ENCODE data around the gene NUDT3. TPM values are rescaled to one million over a fixed set of nuclear protein-coding genes. Genes with fewer than 3 reads are reported as not detected.

NUDT3 gene
- total RNA-seq, 2 donors from 2014 or later = 11.1 to 13.7 TPM

DNA sequence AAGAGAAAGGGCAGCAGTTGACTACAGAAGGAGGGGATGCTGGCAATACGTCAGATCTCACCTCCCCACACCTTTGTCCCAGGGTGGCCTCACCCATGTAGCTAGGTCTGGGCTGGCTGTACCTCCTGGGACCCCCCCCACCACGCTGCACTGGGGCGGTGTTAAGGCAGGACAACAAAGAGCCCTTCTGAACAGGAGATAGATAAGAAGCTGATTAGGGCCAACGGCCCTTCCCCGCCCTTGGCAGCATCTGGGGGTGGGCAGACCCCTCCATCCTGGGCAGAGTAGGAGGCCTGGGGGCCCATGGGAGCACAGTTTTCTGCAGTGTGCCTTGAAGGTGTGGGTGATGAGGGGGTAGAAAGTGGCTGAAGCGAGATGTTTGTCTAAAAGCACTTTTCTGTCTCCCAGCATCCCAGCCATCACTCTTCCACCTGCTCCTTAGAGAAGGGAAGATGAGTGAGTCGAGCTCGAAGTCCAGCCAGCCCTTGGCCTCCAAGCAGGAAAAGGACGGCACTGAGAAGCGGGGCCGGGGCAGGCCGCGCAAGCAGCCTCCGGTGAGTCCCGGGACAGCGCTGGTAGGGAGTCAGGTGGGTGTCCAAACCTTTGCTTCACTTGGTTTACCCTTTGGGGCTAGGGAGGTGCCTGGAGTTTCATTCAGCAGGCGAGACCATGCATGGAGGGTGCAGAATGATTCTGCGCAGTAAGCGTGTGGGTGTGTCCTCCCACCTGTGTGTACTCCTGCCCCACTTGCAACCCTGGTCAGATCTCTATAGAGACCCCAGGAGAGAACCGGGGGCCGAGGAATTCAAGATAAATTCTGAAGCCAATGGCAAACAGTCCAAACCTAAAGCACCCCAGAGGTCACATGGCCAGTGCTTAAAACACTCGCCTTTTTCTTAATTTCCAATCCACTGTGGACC lies 151.9 kb downstream of the NUDT3 start:
- Mint-ChIP-seq H3K9me3 (no peaks in the 10 kb centered on the region), H3K27ac (peak overlapping the region; percentile 82), H3K27me3 (ENCODE audit: low read depth) (no peaks in the 10 kb centered on the region), H3K36me3 (ENCODE audit: insufficient read depth in 2 of 2) (peaks cover 0 to 23% of the 10 kb centered on the region in 2 donors), H3K4me3 (peak overlapping the region; percentile 61 to 91), H3K4me1 (ENCODE audit: low read depth) (peaks cover 81% of the 10 kb centered on the region)
- ATAC-seq (replicated peaks in 1 of 2) (no peak), DNase-seq (no peak)

DNA sequence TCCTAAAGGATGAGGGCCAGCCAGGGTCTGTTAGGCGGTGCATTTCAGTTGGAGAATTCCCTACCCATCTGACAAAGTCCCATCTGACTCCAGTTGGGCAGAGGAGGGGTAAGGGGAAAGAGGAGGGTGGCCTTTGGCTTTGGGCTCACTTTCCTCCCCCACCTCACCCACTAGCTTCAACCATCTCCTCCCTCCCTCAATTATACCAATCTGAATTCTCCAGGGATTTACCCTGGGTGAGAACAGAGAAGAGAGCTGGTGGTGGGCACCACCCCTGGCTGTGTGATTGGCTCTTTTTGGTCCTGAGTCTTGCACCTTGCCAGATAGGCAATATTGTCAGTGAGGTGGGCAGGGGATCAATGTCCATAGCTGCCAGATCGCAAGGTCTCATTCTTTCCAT lies 152.6 kb downstream of the NUDT3 start:
- peak overlapping the region; percentile 86 to 91 for H3K4me3 Mint-ChIP-seq
- no peaks in the 10 kb centered on the region for H3K27me3 Mint-ChIP-seq (ENCODE audit: low read depth)
- no peaks in the 10 kb centered on the region for H3K9me3 Mint-ChIP-seq
- DNase-seq = no peak
- H3K36me3 Mint-ChIP-seq (ENCODE audit: insufficient read depth in 2 of 2) = peaks cover 0 to 23% of the 10 kb centered on the region in 2 donors
- H3K4me1 Mint-ChIP-seq (ENCODE audit: low read depth) = peaks cover 74% of the 10 kb centered on the region
- H3K27ac Mint-ChIP-seq = peak overlapping the region; percentile 83
- ATAC-seq (replicated peaks in 1 of 2) = no peak

DNA sequence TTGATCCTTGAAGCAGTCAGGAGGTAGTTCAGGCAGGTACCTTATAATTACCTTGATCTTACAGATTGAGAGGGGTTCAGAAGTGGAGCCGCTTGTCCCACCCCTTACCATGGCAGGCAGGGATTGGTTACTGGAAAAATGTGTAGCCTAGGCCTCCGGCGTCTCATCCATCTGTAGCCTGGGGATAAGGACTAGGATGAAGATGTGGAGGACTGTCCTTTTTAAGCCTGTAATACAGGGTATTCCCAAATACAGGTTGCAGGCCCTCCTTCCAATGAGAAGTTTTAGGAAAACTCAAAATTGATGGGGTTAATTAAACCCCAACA lies 153.0 kb downstream of the NUDT3 start:
- H3K4me1 Mint-ChIP-seq (ENCODE audit: low read depth) = peaks cover 71% of the 10 kb centered on the region
- DNase-seq (no peak), ATAC-seq (replicated peaks in 1 of 2) (no peak)
- no peaks in the 10 kb centered on the region for H3K9me3 Mint-ChIP-seq
- H3K27ac Mint-ChIP-seq = peak overlapping the region; percentile 83
- no peaks in the 10 kb centered on the region for H3K27me3 Mint-ChIP-seq (ENCODE audit: low read depth)
- H3K4me3 Mint-ChIP-seq = peak overlapping the region; percentile 86 to 91
- H3K36me3 Mint-ChIP-seq (ENCODE audit: insufficient read depth in 2 of 2) = peaks cover 0 to 23% of the 10 kb centered on the region in 2 donors

DNA sequence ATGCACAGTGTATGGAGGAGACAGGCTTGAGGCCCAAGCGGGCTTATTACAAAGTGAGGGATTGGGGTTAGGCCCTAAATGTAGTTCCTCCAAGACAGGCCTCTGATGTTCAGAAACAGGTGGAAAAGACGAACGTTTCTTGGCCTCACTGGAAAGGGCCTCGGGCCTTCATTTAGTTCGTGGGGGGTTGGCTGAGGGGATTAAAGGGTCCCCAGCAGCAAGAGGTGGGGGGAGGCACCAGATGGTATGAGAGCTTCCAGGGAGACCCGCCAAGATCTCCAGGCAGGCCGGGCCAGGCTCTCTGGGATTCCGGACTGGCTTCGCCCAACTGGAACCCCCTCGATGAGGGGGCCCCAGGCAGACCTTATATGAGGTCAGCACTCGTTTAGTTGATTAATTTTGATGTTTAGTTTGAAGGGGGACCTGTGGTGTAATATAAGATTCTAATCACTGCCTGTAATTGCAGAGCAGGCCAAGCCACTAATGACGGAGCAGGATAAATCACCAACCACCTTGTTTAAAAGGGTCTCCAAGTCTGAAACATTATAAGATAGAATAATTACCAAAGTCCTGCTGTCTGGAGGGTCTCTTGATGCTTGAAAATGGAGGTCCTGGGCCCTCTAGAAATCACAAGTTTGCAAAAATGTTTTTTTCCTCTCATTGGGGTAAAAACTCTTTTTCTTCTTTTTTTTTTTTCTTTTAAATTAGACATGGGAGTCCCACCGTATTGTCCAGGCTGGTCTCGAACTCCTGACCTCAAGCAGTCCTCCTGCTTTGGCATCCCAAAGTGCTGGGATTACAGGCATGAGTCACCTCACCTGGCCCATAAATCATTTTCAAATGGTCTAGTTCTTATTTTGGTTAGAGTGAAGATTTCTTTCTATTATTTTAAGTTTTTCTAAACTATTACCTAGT lies 153.6 kb downstream of the NUDT3 start:
- peaks cover 0 to 23% of the 10 kb centered on the region in 2 donors for H3K36me3 Mint-ChIP-seq (ENCODE audit: insufficient read depth in 2 of 2)
- no peak for DNase-seq
- H3K27me3 Mint-ChIP-seq (ENCODE audit: low read depth) = no peaks in the 10 kb centered on the region
- no peak for ATAC-seq (replicated peaks in 1 of 2)
- peak overlapping the region; percentile 86 to 91 for H3K4me3 Mint-ChIP-seq
- peak overlapping the region; percentile 83 for H3K27ac Mint-ChIP-seq
- no peaks in the 10 kb centered on the region for H3K9me3 Mint-ChIP-seq
- H3K4me1 Mint-ChIP-seq (ENCODE audit: low read depth) = peaks cover 72% of the 10 kb centered on the region

DNA sequence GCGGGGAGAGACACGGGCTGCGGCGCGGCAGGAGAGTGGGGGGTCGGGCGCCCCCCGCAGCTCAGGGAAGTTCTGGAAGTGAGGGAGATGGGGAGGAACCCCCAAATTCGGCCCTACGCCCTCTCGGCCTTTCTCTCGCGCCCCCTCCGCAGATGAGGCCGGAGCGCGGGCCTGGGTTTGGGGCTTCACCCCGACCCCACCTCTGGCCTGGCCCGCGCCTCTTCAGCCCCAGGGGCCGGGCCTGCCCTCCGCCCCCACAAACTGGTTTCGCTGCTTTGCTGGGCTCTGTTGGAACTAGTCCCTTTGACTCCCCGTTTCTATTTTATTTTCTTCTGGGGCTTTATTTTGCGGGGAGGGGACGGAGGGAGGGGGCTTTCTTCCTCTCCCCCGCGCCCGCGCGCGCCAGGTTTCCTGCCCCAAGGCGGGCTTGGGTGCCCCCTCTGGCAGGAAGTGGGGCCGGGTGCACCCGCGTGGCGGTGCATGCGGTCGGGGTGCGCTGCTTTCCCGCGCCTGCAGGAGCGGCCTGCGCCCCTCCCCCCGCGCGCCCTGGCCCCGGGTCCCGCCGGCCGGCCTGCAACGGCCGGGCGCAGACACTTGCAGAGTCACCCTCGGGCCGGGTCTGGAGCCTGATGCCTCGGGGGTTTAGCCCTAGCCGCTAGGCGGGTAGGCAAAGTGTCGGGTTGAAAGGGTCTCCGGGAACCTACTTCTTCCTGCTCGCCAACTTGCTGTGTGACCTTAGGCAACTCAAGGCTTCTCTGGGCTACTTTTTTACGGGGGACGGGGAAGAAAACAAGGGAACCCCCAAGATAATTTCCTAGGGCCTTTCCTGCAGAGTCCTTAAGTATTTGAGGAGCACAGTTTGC lies 154.5 kb downstream of the NUDT3 start:
- Mint-ChIP-seq H3K36me3 (ENCODE audit: insufficient read depth in 2 of 2) (peaks cover 0 to 19% of the 10 kb centered on the region in 2 donors), H3K4me1 (ENCODE audit: low read depth) (peaks cover 64% of the 10 kb centered on the region), H3K27ac (peak overlapping the region; percentile 96), H3K4me3 (peak overlapping the region; percentile 91 to 93), H3K9me3 (no peaks in the 10 kb centered on the region), H3K27me3 (ENCODE audit: low read depth) (no peaks in the 10 kb centered on the region)
- peak; percentile 83 to 85 for DNase-seq
- ATAC-seq (replicated peaks in 1 of 2) = peak; percentile 26 to 28

DNA sequence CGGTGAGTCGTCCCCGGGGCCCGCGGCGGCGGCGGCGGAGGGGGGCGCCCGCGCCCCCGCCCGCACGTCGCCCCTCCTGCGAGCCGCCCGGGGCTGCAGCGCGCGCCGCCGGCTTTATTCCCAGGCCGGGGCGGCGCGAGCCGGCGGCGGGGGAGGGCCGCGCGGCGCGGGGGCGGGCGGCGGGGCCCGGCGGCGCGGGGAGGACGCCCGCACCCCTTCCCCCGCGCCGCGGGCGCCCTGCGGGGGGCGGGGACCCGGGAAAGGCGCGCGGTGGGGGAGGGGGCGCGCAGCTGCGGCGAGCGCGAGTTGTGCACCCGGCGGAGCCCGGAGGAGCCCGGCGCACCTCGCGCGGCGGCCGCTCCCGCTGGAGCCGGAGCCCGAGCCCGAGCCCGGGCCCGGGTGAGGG lies 155.2 kb downstream of the NUDT3 start:
- H3K36me3 Mint-ChIP-seq (ENCODE audit: insufficient read depth in 2 of 2) = peaks cover 0 to 14% of the 10 kb centered on the region in 2 donors
- peaks cover 57% of the 10 kb centered on the region for H3K4me1 Mint-ChIP-seq (ENCODE audit: low read depth)
- no peaks in the 10 kb centered on the region for H3K9me3 Mint-ChIP-seq
- H3K4me3 Mint-ChIP-seq = peak overlapping the region in 1 of 2 donors; percentile 90
- H3K27ac Mint-ChIP-seq = no peak overlapping the region
- ATAC-seq (replicated peaks in 1 of 2) = peak; percentile 5 to 6
- peak in 1 of 2 donors; percentile 37 for DNase-seq
- H3K27me3 Mint-ChIP-seq (ENCODE audit: low read depth) = no peaks in the 10 kb centered on the region

DNA sequence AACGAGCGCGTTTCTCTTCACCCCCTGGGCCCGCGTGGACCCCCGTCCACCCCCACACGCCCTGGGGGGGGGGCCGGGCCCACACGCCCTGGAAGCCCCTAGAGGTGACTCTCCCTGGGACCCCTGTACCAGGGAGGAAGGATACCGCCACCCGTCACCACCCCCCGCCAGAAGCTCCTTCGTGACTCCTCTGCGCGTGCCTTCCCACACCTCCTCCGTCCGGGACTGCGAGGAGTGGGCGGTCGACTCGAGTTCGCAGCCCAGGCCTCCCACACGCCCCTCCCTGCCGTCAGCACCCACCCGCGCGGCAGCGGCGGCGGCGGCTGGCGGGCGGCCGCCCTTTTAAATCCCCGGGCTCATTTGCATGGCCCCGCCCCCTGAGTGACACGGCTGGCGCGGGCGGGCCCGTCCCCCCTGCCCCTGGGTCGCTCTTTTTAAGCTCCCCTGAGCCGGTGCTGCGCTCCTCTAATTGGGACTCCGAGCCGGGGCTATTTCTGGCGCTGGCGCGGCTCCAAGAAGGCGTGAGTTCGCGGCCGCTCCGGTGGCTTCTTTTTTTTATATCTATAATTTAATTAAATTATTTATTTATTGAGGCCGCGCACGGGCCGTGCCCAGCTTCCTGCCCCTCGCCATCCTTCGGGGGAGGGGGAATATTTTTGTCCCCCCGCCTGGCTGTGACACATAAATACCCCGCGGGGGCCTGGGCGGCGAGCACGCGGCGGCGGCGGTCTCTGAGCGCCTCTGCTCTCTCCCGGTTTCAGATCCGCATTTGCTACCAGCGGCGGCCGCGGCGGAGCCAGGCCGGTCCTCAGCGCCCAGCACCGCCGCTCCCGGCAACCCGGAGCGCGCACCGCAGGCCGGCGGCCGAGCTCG lies 155.8 kb downstream of the NUDT3 start, which contains the start of gene HMGA1:
Gene HMGA1 (plus strand): TSS at position 431 of the 873 bp plus-strand sequence. CDS start 3,908 bp downstream, outside the sequence.
- Mint-ChIP-seq H3K27me3 (ENCODE audit: low read depth) (no peaks in the 10 kb centered on the region), H3K36me3 (ENCODE audit: insufficient read depth in 2 of 2) (peaks cover 0 to 11% of the 10 kb centered on the region in 2 donors), H3K27ac (peak within 1 kb of the TSS; percentile 91), H3K4me3 (peak within 1 kb of the TSS; percentile 91 to 96), H3K9me3 (no peaks in the 10 kb centered on the region), H3K4me1 (ENCODE audit: low read depth) (peaks cover 51% of the 10 kb centered on the region)
- DNase-seq (peak; percentile 90 to 91), ATAC-seq (replicated peaks in 1 of 2) (peak; percentile 75 to 77)

DNA sequence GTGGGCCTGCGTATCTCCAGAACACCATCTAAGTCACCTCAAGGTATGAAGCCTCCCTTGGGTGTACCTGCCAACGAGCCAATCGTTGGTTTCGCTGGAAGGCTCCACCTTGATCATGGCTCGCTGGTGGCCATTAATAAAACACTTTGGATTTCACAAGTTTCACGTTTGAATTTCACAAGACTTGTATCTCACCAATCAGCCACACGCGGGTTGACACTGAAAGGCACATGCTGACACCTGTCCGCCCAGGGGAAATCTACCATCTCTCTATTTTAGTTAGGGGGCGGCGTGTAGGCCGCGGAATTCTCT lies 156.4 kb downstream of the NUDT3 start:
- peak in 1 of 2 donors; percentile 42 for DNase-seq
- H3K9me3 Mint-ChIP-seq = no peaks in the 10 kb centered on the region
- peaks cover 0 to 10% of the 10 kb centered on the region in 2 donors for H3K36me3 Mint-ChIP-seq (ENCODE audit: insufficient read depth in 2 of 2)

DNA sequence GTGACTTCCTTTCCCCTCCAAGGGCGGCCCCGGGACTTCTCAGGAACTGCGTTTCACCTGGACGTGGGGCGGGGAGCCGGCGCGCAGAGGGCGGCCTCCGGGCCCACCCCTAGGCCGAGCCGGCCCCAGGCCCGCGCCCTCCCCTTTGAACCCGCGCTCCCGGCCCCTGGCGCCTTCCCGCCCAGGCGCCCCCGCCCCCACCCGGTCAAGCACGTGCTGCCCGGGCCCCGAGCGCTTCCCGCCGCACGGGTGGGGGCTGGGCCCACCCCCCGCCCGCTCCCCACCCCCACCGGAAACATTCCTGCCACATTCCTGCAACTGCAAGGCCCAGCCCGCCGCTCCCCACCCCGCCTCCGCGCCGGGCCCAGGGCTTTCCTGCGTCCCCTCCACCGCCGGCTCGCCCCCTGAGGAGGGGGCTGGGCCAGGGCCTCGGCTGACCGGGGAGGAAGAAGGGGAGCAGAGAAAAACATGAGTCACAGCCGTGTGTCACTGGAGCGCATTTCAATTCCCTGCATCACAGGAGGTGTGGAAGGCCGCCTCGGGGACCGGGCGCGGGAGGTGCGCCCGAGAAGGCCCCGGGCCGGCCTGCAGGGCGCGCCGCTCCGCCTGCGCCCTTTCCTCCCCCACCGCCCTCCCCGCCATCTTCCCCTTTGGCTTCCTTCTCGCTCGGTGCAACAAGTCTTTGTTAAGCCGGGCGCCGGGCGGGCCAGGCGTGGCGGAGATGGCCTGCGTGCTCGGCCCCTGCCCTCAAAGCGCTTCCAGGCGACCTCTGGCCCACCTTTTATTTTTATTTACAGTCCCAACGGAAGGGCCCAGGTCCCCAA lies 156.9 kb downstream of the NUDT3 start:
- Mint-ChIP-seq H3K4me1 (ENCODE audit: low read depth) (peaks cover 42% of the 10 kb centered on the region), H3K27me3 (ENCODE audit: low read depth) (no peaks in the 10 kb centered on the region), H3K36me3 (ENCODE audit: insufficient read depth in 2 of 2) (peaks cover 0 to 8% of the 10 kb centered on the region in 2 donors), H3K9me3 (no peaks in the 10 kb centered on the region), H3K27ac (peak overlapping the region; percentile 91), H3K4me3 (peak overlapping the region; percentile 90 to 96)
- ATAC-seq (replicated peaks in 1 of 2) (peak; percentile 58 to 64), DNase-seq (peak; percentile 67 to 74)

More for the DNA sequence above, 156.4 kb downstream of the NUDT3 start:
- Mint-ChIP-seq H3K27ac (peak overlapping the region; percentile 91), H3K27me3 (ENCODE audit: low read depth) (no peaks in the 10 kb centered on the region), H3K4me1 (ENCODE audit: low read depth) (peaks cover 45% of the 10 kb centered on the region), H3K4me3 (peak overlapping the region; percentile 90 to 96)
- peak; percentile 10 to 22 for ATAC-seq (replicated peaks in 1 of 2)

DNA sequence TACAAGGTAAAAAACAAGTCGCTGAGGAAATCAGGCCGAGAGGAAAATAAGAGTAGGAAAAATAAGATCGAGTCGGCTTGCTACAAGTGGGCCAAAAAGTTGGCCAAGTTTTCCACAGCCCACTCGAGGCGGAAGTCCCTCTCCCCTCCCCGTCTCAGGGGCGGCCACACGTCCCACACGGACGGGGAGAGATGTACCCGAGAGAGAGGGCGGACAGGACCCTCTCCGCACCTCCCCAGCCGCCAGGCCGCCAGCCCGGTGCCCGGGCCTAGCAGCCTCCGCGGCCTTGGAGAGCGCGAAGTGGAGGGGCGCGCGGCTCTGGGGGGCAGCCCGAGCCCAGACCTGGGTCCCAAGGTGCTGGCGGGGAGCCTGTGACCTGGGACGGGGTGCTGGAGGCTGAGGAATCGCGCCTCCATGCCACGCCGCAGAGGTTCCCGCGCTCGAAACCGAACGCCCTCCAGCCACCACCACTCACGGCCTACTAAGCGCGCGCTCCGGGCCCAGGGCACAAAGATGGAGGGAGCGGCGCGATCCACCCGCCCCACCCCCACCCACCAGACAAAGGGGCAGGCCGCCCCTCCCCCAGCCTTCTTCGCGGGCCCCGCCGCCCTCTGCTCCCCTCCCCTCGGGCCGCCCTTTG lies 157.7 kb downstream of the NUDT3 start:
- ATAC-seq (replicated peaks in 1 of 2) = no peak
- H3K27me3 Mint-ChIP-seq (ENCODE audit: low read depth) = no peaks in the 10 kb centered on the region
- peak overlapping the region; percentile 85 for H3K27ac Mint-ChIP-seq
- H3K4me1 Mint-ChIP-seq (ENCODE audit: low read depth) = peaks cover 42% of the 10 kb centered on the region
- no peaks in the 10 kb centered on the region for H3K9me3 Mint-ChIP-seq
- no peak for DNase-seq
- peak overlapping the region; percentile 20 to 68 for H3K4me3 Mint-ChIP-seq
- H3K36me3 Mint-ChIP-seq (ENCODE audit: insufficient read depth in 2 of 2) = peaks cover 0 to 7% of the 10 kb centered on the region in 2 donors

DNA sequence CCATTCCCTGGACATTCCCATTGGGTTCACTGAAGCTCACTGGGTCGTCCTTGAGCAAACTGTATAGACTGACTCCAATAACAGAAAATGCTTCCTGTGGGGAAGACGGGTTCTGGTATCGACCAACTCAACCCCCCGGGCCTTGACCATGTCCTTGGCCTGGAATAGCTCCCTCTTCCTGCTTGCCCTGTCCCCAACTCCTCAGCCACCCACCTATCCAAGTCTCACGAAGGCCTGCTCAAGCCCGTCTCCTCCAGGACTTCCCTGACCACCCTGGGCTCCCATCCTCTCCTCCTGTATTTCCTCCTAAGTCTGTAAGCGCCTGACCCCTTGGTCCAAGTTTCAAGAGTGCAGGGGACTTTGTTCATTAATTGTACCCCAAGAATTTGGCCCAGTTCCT lies 158.6 kb downstream of the NUDT3 start:
- Mint-ChIP-seq H3K27me3 (ENCODE audit: low read depth) (no peaks in the 10 kb centered on the region), H3K36me3 (ENCODE audit: insufficient read depth in 2 of 2) (peaks cover 0 to 2% of the 10 kb centered on the region in 2 donors), H3K4me1 (ENCODE audit: low read depth) (peaks cover 42% of the 10 kb centered on the region), H3K4me3 (peak overlapping the region in 1 of 2 donors; percentile 68), H3K27ac (peak overlapping the region; percentile 85), H3K9me3 (no peaks in the 10 kb centered on the region)
- DNase-seq (no peak), ATAC-seq (replicated peaks in 1 of 2) (no peak)

All from activated T-cell treated with anti-CD3 and anti-CD28 coated beads, Interleukin-2, amount 50 U/mL, for 72 hours (primary cell).